Activated CD4-positive, alpha-beta T cell treated with anti-CD3 and anti-CD28 coated beads, Interleukin-2, amount 10 ng/mL, durations not matched to agents 7 days and 5 days (primary cell): ENCODE results near the gene SLC26A1. TPM values are rescaled to one million over a fixed set of nuclear protein-coding genes. Genes with fewer than 3 reads are reported as not detected.

Source experiments
- CTCF ChIA-PET: fragments of 350-600 bp; sonication (Branson Sonifier 250); formaldehyde crosslinking; loops from one replicate; lab custom pipeline; 2021; ENCODE audit warnings: antibody characterized with exemption; lab: Charles Lee
- POLR2A ChIA-PET: fragments of 350-600 bp; sonication (Branson Sonifier 250); formaldehyde crosslinking; loops from one replicate; lab custom pipeline; 2021; ENCODE audit warnings: antibody characterized with exemption; lab: Charles Lee
- DNase-seq: peaks from one replicate; pipeline ENCODE4 v3.0.0-alpha.2; 2020
- H3K27ac Mint-ChIP-seq: one replicate; pipeline ENCODE4 v1.8.0; 2021; ENCODE audit warnings: mild to moderate bottlenecking, moderate library complexity, mixed read lengths
- H3K27me3 Mint-ChIP-seq: one replicate; pipeline ENCODE4 v1.8.0; 2021; ENCODE audit warnings: mixed read lengths
- H3K36me3 Mint-ChIP-seq: one replicate; pipeline ENCODE4 v1.8.0; 2021; ENCODE audit warnings: low read depth, mixed read lengths
- H3K4me1 Mint-ChIP-seq: one replicate; pipeline ENCODE4 v1.8.0; 2021; ENCODE audit warnings: mixed read lengths
- H3K4me3 Mint-ChIP-seq: one replicate; pipeline ENCODE4 v1.8.0; 2021; ENCODE audit warnings: mild to moderate bottlenecking, moderate library complexity, mixed read lengths
- H3K9me3 Mint-ChIP-seq: one replicate; pipeline ENCODE4 v1.8.0; 2021; ENCODE audit warnings: mixed read lengths
- total RNA-seq, 2 experiments: library from RNA; stranded (reverse); gene quantifications; one replicate each; pipeline ENCODE4 v1.2.3, GENCODE V29; 2021

Gene SLC26A1
- total RNA-seq, 2 experiments from 2014 or later = 0.17 to 0.48 TPM

- POLR2A ChIA-PET = no interaction called here
- no peak overlapping the region for H3K4me3 Mint-ChIP-seq
- CTCF ChIA-PET = interaction anchor here (0.6 kb wide), 1 partner anchor 746 kb away, joined by 3 read pairs; no protein-coding TSS in a partner anchor
Observed at GRCh38 chr4:962231-963208, 30.7 kb downstream of the SLC26A1 start.

GRCh38 chr4:961351-962230 lies 31.6 kb downstream of the SLC26A1 start:
- no peaks in the 10 kb centered on the region for H3K4me1 Mint-ChIP-seq
- POLR2A ChIA-PET = no interaction called here
- no peaks in the 10 kb centered on the region for H3K9me3 Mint-ChIP-seq
- H3K27me3 Mint-ChIP-seq = no peaks in the 10 kb centered on the region
- H3K27ac Mint-ChIP-seq = no peak overlapping the region
- H3K36me3 Mint-ChIP-seq = peaks cover 2% of the 10 kb centered on the region
- CTCF ChIA-PET = no interaction called here
- H3K4me3 Mint-ChIP-seq = no peak overlapping the region
- no peak for DNase-seq

More at GRCh38 chr4:962231-963208, 30.7 kb downstream of the SLC26A1 start:
- Mint-ChIP-seq H3K36me3 (peaks cover 2% of the 10 kb centered on the region), H3K27ac (no peak overlapping the region), H3K4me1 (no peaks in the 10 kb centered on the region), H3K9me3 (no peaks in the 10 kb centered on the region), H3K27me3 (no peaks in the 10 kb centered on the region)
- DNase-seq = no peak

- Mint-ChIP-seq H3K36me3 (peaks cover 2% of the 10 kb centered on the region), H3K4me1 (no peaks in the 10 kb centered on the region), H3K27ac (no peak overlapping the region), H3K4me3 (no peak overlapping the region), H3K27me3 (no peaks in the 10 kb centered on the region), H3K9me3 (no peaks in the 10 kb centered on the region)
- CTCF ChIA-PET = no interaction called here
- no peak for DNase-seq
- POLR2A ChIA-PET = no interaction called here
Observed at GRCh38 chr4:960636-961350, 32.4 kb downstream of the SLC26A1 start.

GRCh38 chr4:960140-960635 lies 33.0 kb downstream of the SLC26A1 start:
- ChIA-PET POLR2A (no interaction called here), CTCF (no interaction called here)
- Mint-ChIP-seq H3K4me3 (no peak overlapping the region), H3K27ac (no peak overlapping the region), H3K4me1 (no peaks in the 10 kb centered on the region), H3K9me3 (no peaks in the 10 kb centered on the region), H3K36me3 (peaks cover 2% of the 10 kb centered on the region), H3K27me3 (no peaks in the 10 kb centered on the region)
- no peak for DNase-seq

- H3K4me1 Mint-ChIP-seq = no peaks in the 10 kb centered on the region
- CTCF ChIA-PET = no interaction called here
- H3K4me3 Mint-ChIP-seq = no peak overlapping the region
- no peak overlapping the region for H3K27ac Mint-ChIP-seq
- no peaks in the 10 kb centered on the region for H3K27me3 Mint-ChIP-seq
- H3K36me3 Mint-ChIP-seq = peaks cover 4% of the 10 kb centered on the region
- no peak for DNase-seq
- POLR2A ChIA-PET = no interaction called here
- no peaks in the 10 kb centered on the region for H3K9me3 Mint-ChIP-seq
Observed at GRCh38 chr4:959338-960139, 33.7 kb downstream of the SLC26A1 start.

- no peak for DNase-seq
- no peaks in the 10 kb centered on the region for H3K27me3 Mint-ChIP-seq
- H3K4me3 Mint-ChIP-seq = no peak overlapping the region
- ChIA-PET CTCF (no interaction called here), POLR2A (no interaction called here)
- H3K36me3 Mint-ChIP-seq = peaks cover 4% of the 10 kb centered on the region
- no peaks in the 10 kb centered on the region for H3K9me3 Mint-ChIP-seq
- H3K4me1 Mint-ChIP-seq = no peaks in the 10 kb centered on the region
- H3K27ac Mint-ChIP-seq = no peak overlapping the region
Observed at GRCh38 chr4:958696-959337, 34.4 kb downstream of the SLC26A1 start.

GRCh38 chr4:958314-958665 lies 34.9 kb downstream of the SLC26A1 start:
- H3K9me3 Mint-ChIP-seq = no peaks in the 10 kb centered on the region
- H3K36me3 Mint-ChIP-seq = peaks cover 4% of the 10 kb centered on the region
- no peak overlapping the region for H3K4me3 Mint-ChIP-seq
- ChIA-PET POLR2A (no interaction called here), CTCF (no interaction called here)
- H3K27ac Mint-ChIP-seq = no peak overlapping the region
- no peaks in the 10 kb centered on the region for H3K4me1 Mint-ChIP-seq
- no peak for DNase-seq
- no peaks in the 10 kb centered on the region for H3K27me3 Mint-ChIP-seq

GRCh38 chr4:957581-958313 lies 35.5 kb downstream of the SLC26A1 start:
- Mint-ChIP-seq H3K27ac (no peak overlapping the region), H3K4me1 (no peaks in the 10 kb centered on the region), H3K9me3 (no peaks in the 10 kb centered on the region), H3K4me3 (no peak overlapping the region), H3K27me3 (no peaks in the 10 kb centered on the region), H3K36me3 (peaks cover 4% of the 10 kb centered on the region)
- CTCF ChIA-PET = no interaction called here
- DNase-seq = no peak
- POLR2A ChIA-PET = no interaction called here

GRCh38 chr4:957231-957580 lies 36.0 kb downstream of the SLC26A1 start:
- H3K4me3 Mint-ChIP-seq = no peak overlapping the region
- H3K27me3 Mint-ChIP-seq = no peaks in the 10 kb centered on the region
- H3K27ac Mint-ChIP-seq = no peak overlapping the region
- H3K9me3 Mint-ChIP-seq = no peaks in the 10 kb centered on the region
- H3K36me3 Mint-ChIP-seq = peaks cover 4% of the 10 kb centered on the region
- ChIA-PET CTCF (no interaction called here), POLR2A (no interaction called here)
- H3K4me1 Mint-ChIP-seq = no peaks in the 10 kb centered on the region
- DNase-seq = no peak

- CTCF ChIA-PET = no interaction called here
- H3K9me3 Mint-ChIP-seq = no peaks in the 10 kb centered on the region
- H3K27ac Mint-ChIP-seq = no peak overlapping the region
- no peaks in the 10 kb centered on the region for H3K27me3 Mint-ChIP-seq
- POLR2A ChIA-PET = no interaction called here
- H3K4me3 Mint-ChIP-seq = no peak overlapping the region
- no peaks in the 10 kb centered on the region for H3K4me1 Mint-ChIP-seq
- H3K36me3 Mint-ChIP-seq = peaks cover 4% of the 10 kb centered on the region
- no peak for DNase-seq
Observed at GRCh38 chr4:956531-957230, 36.5 kb downstream of the SLC26A1 start.

GRCh38 chr4:955931-956381 lies 37.2 kb downstream of the SLC26A1 start:
- H3K4me3 Mint-ChIP-seq = no peak overlapping the region
- CTCF ChIA-PET = no interaction called here
- no peaks in the 10 kb centered on the region for H3K9me3 Mint-ChIP-seq
- H3K27me3 Mint-ChIP-seq = no peaks in the 10 kb centered on the region
- H3K36me3 Mint-ChIP-seq = peaks cover 4% of the 10 kb centered on the region
- DNase-seq = no peak
- no peaks in the 10 kb centered on the region for H3K4me1 Mint-ChIP-seq
- no peak overlapping the region for H3K27ac Mint-ChIP-seq
- POLR2A ChIA-PET = no interaction called here
